Measurements from ENCODE around the gene MMD.
A peak's percentile ranks its signal among the peaks of the same experiment; 100 is the strongest.

The MMD gene

DNA sequence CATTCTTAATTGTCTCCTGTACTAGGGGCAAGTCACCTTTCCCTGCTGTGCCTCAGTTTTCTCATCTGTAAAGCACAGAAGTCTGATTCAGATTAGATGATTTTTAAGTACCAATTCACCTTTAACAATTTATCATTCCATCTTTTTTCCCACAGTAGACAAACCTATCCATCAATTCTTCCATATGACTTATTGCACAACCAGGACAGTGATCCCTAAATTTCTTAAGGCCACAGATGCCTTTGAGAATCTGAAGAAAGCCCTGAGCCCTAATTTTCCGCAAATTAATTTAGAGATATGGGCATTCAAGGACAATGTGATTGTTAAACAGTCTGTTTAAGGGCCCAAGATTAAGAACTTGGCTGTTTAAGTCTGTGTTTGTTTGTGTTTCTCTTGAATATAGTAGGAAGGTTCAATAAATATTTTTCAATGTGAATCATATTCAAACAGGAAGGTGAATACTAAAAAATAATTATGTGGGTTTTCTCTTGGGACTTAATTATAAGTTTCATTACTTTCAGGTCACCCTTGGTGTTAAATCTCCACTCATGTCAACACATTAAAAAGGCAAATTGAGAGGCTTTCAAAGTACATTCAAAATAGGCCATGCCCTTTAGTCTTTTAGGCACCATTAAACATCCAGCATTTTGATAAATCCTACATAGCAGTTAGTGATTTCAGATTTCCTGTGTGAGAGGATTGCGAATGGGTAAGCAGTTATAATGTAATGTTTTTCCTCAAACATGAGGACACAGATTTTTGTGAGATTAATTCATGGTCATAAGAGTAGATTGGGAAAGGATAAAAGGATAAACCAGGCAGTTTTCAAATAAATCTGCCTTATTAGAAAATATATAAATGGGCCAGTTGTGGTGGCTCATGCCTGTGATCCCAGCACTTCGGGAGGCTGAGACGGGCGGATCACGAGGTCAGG, 34.9 kb upstream of the MMD start:
- no peak overlapping the region for H2AK5ac ChIP-seq (ENCODE audit: low read length)
- no peaks in the 10 kb centered on the region for H3K36me3 ChIP-seq (ENCODE audit: control insufficient read depth in 1 of 2, insufficient read depth in 2 of 2, low read length in 2 of 2)
- H3K4me1 ChIP-seq (ENCODE audit: control insufficient read depth in 1 of 2, insufficient read depth in 2 of 2, low read length in 2 of 2): peaks cover 1 to 2% of the 10 kb centered on the region in 2 experiments
- H2BK5ac ChIP-seq (ENCODE audit: low read depth, low read length, poor library complexity): no peak overlapping the region
- no peak overlapping the region for H4K12ac ChIP-seq (ENCODE audit: low read depth, low read length)
- H4K91ac ChIP-seq (ENCODE audit: low read depth, low read length): no peak overlapping the region
- H2BK120ac ChIP-seq (ENCODE audit: insufficient read depth, low read length, poor library complexity): no peak overlapping the region
- H3K27me3 ChIP-seq (ENCODE audit: insufficient read depth, low read length): no peaks in the 10 kb centered on the region
- H2AFZ ChIP-seq (ENCODE audit: insufficient read depth, low read length, poor library complexity): no peak overlapping the region
- H3K79me1 ChIP-seq (ENCODE audit: low read length): peaks cover 2% of the 10 kb centered on the region
- no peaks in the 10 kb centered on the region for H3K79me2 ChIP-seq (ENCODE audit: control insufficient read depth, insufficient read depth, low read length, poor library complexity)
- H3K14ac ChIP-seq (ENCODE audit: low read length): no peak overlapping the region
- no peak overlapping the region for H3K23ac ChIP-seq (ENCODE audit: low read length)
- no peak overlapping the region for H3K18ac ChIP-seq (ENCODE audit: low read length)
- H4K8ac ChIP-seq (ENCODE audit: low read depth, low read length): no peak overlapping the region
- no CpG with 5 or more reads among the region's 6 CpGs for WGBS (ENCODE audit: extremely low coverage, insufficient coverage, insufficient read length)
- no peak overlapping the region for H3K9ac ChIP-seq (ENCODE audit: low read length)
- no peak overlapping the region for H3K4me3 ChIP-seq (ENCODE audit: low read depth, low read length)
- H3K27ac ChIP-seq (ENCODE audit: low read depth, low read length): no peak overlapping the region
- DNase-seq: no peak
- no peak overlapping the region for H3K4ac ChIP-seq (ENCODE audit: low read depth, low read length)
- no peak overlapping the region for H3K4me2 ChIP-seq (ENCODE audit: low read length)
- H3K9me3 ChIP-seq (ENCODE audit: insufficient read depth, low read depth, low read length): no peaks in the 10 kb centered on the region
- H2BK12ac ChIP-seq (ENCODE audit: low read length): no peak overlapping the region

DNA sequence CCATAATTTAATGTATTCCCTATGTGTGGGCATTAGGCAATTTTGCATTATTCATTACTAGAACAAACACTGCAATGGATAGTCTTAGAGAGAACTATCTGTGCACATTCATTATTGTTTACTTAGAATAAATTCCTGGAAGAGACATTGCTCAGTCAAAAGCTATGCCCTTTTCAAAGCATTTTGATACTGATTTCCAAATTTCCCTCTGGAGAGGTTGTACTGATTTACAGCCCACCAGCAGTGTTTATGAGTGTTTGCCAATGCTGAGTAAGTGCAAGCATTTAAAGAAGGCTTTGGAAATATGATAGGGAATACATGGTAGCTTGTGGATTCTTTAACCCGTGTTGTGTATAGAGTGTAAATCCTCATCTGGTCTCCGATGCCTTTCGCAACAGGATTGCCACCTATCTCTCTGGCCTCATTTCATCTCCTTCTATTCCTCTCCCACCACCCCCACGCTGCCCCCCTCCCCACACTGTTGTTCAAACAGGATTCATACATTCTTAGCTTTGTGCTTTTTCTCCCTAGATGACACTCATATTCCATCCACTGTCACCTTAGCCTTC, 33.4 kb upstream of the MMD start:
- no peaks in the 10 kb centered on the region for H3K9me3 ChIP-seq (ENCODE audit: insufficient read depth, low read depth, low read length)
- DNase-seq: peak; percentile 58 to 88
- no peak overlapping the region for H2BK5ac ChIP-seq (ENCODE audit: low read depth, low read length, poor library complexity)
- H3K36me3 ChIP-seq (ENCODE audit: control insufficient read depth in 1 of 2, insufficient read depth in 2 of 2, low read length in 2 of 2): no peaks in the 10 kb centered on the region
- no peak overlapping the region for H3K4me3 ChIP-seq (ENCODE audit: low read depth, low read length)
- H3K4me2 ChIP-seq (ENCODE audit: low read length): no peak overlapping the region
- no peak overlapping the region for H4K91ac ChIP-seq (ENCODE audit: low read depth, low read length)
- H3K27ac ChIP-seq (ENCODE audit: low read depth, low read length): no peak overlapping the region
- no peak overlapping the region for H3K14ac ChIP-seq (ENCODE audit: low read length)
- H3K27me3 ChIP-seq (ENCODE audit: insufficient read depth, low read length): no peaks in the 10 kb centered on the region
- no CpG with 5 or more reads among the region's 4 CpGs for WGBS (ENCODE audit: extremely low coverage, insufficient coverage, insufficient read length)
- no peaks in the 10 kb centered on the region for H3K79me2 ChIP-seq (ENCODE audit: control insufficient read depth, insufficient read depth, low read length, poor library complexity)
- peaks cover 5% of the 10 kb centered on the region for H3K79me1 ChIP-seq (ENCODE audit: low read length)
- no peak overlapping the region for H4K12ac ChIP-seq (ENCODE audit: low read depth, low read length)
- no peak overlapping the region for H4K8ac ChIP-seq (ENCODE audit: low read depth, low read length)
- H3K23ac ChIP-seq (ENCODE audit: low read length): no peak overlapping the region
- H2BK12ac ChIP-seq (ENCODE audit: low read length): no peak overlapping the region
- H3K4me1 ChIP-seq (ENCODE audit: control insufficient read depth in 1 of 2, insufficient read depth in 2 of 2, low read length in 2 of 2): peaks cover 4 to 11% of the 10 kb centered on the region in 2 experiments
- no peak overlapping the region for H3K18ac ChIP-seq (ENCODE audit: low read length)
- H2BK120ac ChIP-seq (ENCODE audit: insufficient read depth, low read length, poor library complexity): no peak overlapping the region
- H2AK5ac ChIP-seq (ENCODE audit: low read length): no peak overlapping the region
- H3K4ac ChIP-seq (ENCODE audit: low read depth, low read length): no peak overlapping the region
- H3K9ac ChIP-seq (ENCODE audit: low read length): no peak overlapping the region
- no peak overlapping the region for H2AFZ ChIP-seq (ENCODE audit: insufficient read depth, low read length, poor library complexity)

DNA sequence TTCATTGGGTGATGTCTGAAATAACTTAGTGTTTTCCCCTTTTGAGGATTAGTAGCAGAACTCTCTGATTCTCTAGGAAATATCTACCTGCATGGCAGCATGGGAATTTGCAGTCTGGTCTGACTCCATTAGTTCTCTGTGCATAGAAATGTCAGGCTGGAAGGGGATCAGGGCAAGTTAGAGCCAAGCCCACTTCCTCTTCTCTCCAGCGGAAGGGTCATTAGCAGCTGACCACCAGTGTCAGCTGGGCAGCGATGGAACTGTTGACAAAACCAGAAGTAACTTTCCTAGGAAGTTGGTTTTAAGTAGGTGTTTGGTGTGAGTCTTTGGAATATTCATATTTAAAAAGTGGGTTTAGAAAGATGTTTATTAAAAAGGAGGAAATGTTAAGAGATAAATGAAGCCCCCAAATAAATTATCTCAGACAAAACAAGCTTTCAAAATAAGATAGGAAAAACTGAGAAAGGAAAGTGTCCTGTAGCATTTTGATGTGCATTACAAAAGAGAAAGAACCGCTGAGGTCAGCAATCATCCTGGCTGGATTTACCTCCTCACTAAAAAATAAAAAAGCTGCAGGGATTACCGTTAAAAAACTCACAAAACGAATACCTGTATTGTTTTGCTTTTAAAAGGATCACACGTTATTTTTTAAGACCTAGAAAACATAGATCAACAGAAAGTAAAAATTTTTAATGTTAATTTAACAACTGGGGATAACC, 32.4 kb upstream of the MMD start:
- no peak overlapping the region for H3K14ac ChIP-seq (ENCODE audit: low read length)
- peaks cover 9% of the 10 kb centered on the region for H3K79me1 ChIP-seq (ENCODE audit: low read length)
- no peak overlapping the region for H2AFZ ChIP-seq (ENCODE audit: insufficient read depth, low read length, poor library complexity)
- no peak overlapping the region for H2BK5ac ChIP-seq (ENCODE audit: low read depth, low read length, poor library complexity)
- no peak overlapping the region for H3K4me2 ChIP-seq (ENCODE audit: low read length)
- H3K79me2 ChIP-seq (ENCODE audit: control insufficient read depth, insufficient read depth, low read length, poor library complexity): no peaks in the 10 kb centered on the region
- no peak overlapping the region for H2AK5ac ChIP-seq (ENCODE audit: low read length)
- peak overlapping the region; percentile 86 for H2BK12ac ChIP-seq (ENCODE audit: low read length)
- no peak overlapping the region for H4K12ac ChIP-seq (ENCODE audit: low read depth, low read length)
- peaks cover 8 to 16% of the 10 kb centered on the region in 2 experiments for H3K4me1 ChIP-seq (ENCODE audit: control insufficient read depth in 1 of 2, insufficient read depth in 2 of 2, low read length in 2 of 2)
- H4K8ac ChIP-seq (ENCODE audit: low read depth, low read length): no peak overlapping the region
- H2BK120ac ChIP-seq (ENCODE audit: insufficient read depth, low read length, poor library complexity): no peak overlapping the region
- no peak overlapping the region for H3K4me3 ChIP-seq (ENCODE audit: low read depth, low read length)
- no peaks in the 10 kb centered on the region for H3K27me3 ChIP-seq (ENCODE audit: insufficient read depth, low read length)
- H3K27ac ChIP-seq (ENCODE audit: low read depth, low read length): no peak overlapping the region
- no peaks in the 10 kb centered on the region for H3K36me3 ChIP-seq (ENCODE audit: control insufficient read depth in 1 of 2, insufficient read depth in 2 of 2, low read length in 2 of 2)
- H4K91ac ChIP-seq (ENCODE audit: low read depth, low read length): peak overlapping the region; percentile 56
- no peak overlapping the region for H3K9ac ChIP-seq (ENCODE audit: low read length)
- WGBS (ENCODE audit: extremely low coverage, insufficient coverage, insufficient read length): no CpG with 5 or more reads among the region's 6 CpGs
- H3K23ac ChIP-seq (ENCODE audit: low read length): no peak overlapping the region
- no peaks in the 10 kb centered on the region for H3K9me3 ChIP-seq (ENCODE audit: insufficient read depth, low read depth, low read length)
- H3K18ac ChIP-seq (ENCODE audit: low read length): no peak overlapping the region
- H3K4ac ChIP-seq (ENCODE audit: low read depth, low read length): no peak overlapping the region
- DNase-seq: no peak

DNA sequence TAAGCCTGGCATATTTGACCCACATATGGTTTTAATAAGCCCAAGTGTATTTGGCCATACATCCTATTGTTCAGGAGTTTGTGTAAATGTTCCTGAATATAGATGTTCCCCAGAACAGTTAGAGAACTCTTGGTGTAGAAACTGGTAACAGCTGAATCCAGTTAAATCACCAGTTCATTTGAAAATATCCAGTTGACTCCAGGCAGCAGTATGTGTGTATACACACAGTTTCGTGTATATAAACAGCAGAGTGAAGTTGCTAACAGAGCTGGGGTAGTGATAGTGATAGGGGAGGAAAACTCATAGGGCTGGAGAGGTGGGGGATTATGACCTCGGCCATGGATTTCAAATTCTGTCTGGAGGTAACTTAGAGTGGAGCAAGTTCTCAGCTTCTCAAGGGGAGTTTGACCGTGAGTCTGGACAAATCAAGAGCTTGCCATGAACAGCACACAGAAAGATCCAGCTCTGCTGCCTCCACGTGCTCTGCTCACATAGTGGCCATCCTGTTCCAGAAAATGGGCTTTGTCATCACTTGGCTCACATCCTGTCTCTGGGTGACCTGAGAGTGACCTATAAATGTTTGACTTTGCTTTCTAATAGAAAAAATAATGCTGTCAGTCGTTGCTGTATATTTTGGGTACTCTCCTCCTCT, 30.6 kb upstream of the MMD start:
- Histone ChIP-seq H2BK5ac (ENCODE audit: low read depth, low read length, poor library complexity) (peak overlapping the region; percentile 2), H3K9me3 (ENCODE audit: insufficient read depth, low read depth, low read length) (no peaks in the 10 kb centered on the region), H3K9ac (ENCODE audit: low read length) (no peak overlapping the region), H4K12ac (ENCODE audit: low read depth, low read length) (no peak overlapping the region), H3K4ac (ENCODE audit: low read depth, low read length) (no peak overlapping the region), H4K91ac (ENCODE audit: low read depth, low read length) (no peak overlapping the region), H3K4me1 (ENCODE audit: control insufficient read depth in 1 of 2, insufficient read depth in 2 of 2, low read length in 2 of 2) (peaks cover 8 to 16% of the 10 kb centered on the region in 2 experiments), H3K14ac (ENCODE audit: low read length) (no peak overlapping the region), H3K18ac (ENCODE audit: low read length) (no peak overlapping the region), H2BK120ac (ENCODE audit: insufficient read depth, low read length, poor library complexity) (no peak overlapping the region), H2AK5ac (ENCODE audit: low read length) (no peak overlapping the region), H3K27ac (ENCODE audit: low read depth, low read length) (no peak overlapping the region), H3K36me3 (ENCODE audit: control insufficient read depth in 1 of 2, insufficient read depth in 2 of 2, low read length in 2 of 2) (no peaks in the 10 kb centered on the region), H3K27me3 (ENCODE audit: insufficient read depth, low read length) (no peaks in the 10 kb centered on the region), H2BK12ac (ENCODE audit: low read length) (no peak overlapping the region), H3K79me2 (ENCODE audit: control insufficient read depth, insufficient read depth, low read length, poor library complexity) (no peaks in the 10 kb centered on the region), H4K8ac (ENCODE audit: low read depth, low read length) (no peak overlapping the region), H3K23ac (ENCODE audit: low read length) (no peak overlapping the region), H3K4me3 (ENCODE audit: low read depth, low read length) (no peak overlapping the region), H2AFZ (ENCODE audit: insufficient read depth, low read length, poor library complexity) (no peak overlapping the region), H3K79me1 (ENCODE audit: low read length) (peaks cover 9% of the 10 kb centered on the region), H3K4me2 (ENCODE audit: low read length) (no peak overlapping the region)
- WGBS (ENCODE audit: extremely low coverage, insufficient coverage, insufficient read length): no CpG with 5 or more reads among the region's 5 CpGs
- no peak for DNase-seq
